Mammary epithelial cell (primary cell): ENCODE results near the gene CAMTA1.

Experiments
- EZH2 ChIP-seq: IDR thresholded peaks from 2 replicates; pipeline ENCODE4 v1.6.1; 2012; ENCODE audit warnings: low read length, inconsistent platforms, borderline replicate concordance
- TF ChIP-seq, protein P1 (sequence below), 2 donors: IDR thresholded peaks in 1 of 2; conservative IDR thresholded peaks in 1 of 2; 2 replicates each; pipeline ENCODE4 v1.5.1; 2011 to 2012; ENCODE audit warnings: inconsistent platforms in 2 of 2, low read length in 2 of 2, mild to moderate bottlenecking in 2 of 2, control low read depth in 1 of 2, low read depth in 1 of 2; ENCODE audit not compliant: insufficient read depth in 1 of 2; ENCODE audit errors: extremely low read depth in 1 of 2

DNA sequence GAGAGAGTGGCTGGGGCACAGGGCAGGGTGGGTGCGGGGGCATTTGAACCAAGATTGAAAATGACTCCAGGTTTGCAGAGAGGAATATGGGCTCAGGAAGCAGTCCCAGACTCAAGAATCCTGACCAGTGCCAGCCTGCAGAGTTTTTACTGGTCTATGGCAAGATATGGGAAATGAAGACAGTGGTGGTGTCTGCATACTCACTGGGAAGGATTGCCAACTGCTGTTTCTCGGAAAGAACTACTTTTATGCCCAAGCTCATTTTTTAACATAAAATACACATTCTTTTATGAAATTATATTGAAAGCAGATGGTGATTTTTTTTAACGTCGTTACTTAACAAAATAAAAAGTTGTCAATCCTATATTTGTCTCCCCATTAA is 401.8 kb downstream of the CAMTA1 start:
- TF ChIP-seq, protein P1, sequence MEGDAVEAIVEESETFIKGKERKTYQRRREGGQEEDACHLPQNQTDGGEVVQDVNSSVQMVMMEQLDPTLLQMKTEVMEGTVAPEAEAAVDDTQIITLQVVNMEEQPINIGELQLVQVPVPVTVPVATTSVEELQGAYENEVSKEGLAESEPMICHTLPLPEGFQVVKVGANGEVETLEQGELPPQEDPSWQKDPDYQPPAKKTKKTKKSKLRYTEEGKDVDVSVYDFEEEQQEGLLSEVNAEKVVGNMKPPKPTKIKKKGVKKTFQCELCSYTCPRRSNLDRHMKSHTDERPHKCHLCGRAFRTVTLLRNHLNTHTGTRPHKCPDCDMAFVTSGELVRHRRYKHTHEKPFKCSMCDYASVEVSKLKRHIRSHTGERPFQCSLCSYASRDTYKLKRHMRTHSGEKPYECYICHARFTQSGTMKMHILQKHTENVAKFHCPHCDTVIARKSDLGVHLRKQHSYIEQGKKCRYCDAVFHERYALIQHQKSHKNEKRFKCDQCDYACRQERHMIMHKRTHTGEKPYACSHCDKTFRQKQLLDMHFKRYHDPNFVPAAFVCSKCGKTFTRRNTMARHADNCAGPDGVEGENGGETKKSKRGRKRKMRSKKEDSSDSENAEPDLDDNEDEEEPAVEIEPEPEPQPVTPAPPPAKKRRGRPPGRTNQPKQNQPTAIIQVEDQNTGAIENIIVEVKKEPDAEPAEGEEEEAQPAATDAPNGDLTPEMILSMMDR (conservative IDR thresholded peaks at IDR 0.05 in 1 of 2, IDR thresholded peaks at IDR 0.05 in 1 of 2; ENCODE audit: extremely low read depth in 1 of 2, insufficient read depth in 1 of 2, low read depth in 1 of 2, low read length in 2 of 2): no peak
- TF ChIP-seq EZH2: no peak
